Right lung (tissue), 5 donors: ENCODE data around the gene BUD31. TPM values are rescaled to one million over a fixed set of nuclear protein-coding genes. Genes with fewer than 3 reads are reported as not detected.
A peak's percentile ranks its signal among the peaks of the same experiment; 100 is the strongest.
"Not testable (repeated sequence)": the region's sequence is repeated elsewhere in the genome, so short reads cannot be mapped to it uniquely, and the experiment has no call there.

Source experiments
- DNase-seq, 2 donors: peaks; one replicate each; pipeline ENCODE4 v3.0.0-alpha.2; 2013
- polyA plus RNA-seq, 5 donors: library from polyadenylated mRNA; unstranded; fragments of 120-200 nt; gene quantifications; one replicate each; pipeline versions ENCODE4 v1.2.1 to v1.2.3, GENCODE V29; 2013; ENCODE audit warnings: inconsistent platforms in 1 of 5, low replicate concordance in 1 of 5; ENCODE audit not compliant: insufficient read length in 5 of 5, insufficient read depth in 1 of 5

BUD31 gene
- polyA plus RNA-seq, 5 donors = 95.0 to 109 (median 101) TPM

DNA sequence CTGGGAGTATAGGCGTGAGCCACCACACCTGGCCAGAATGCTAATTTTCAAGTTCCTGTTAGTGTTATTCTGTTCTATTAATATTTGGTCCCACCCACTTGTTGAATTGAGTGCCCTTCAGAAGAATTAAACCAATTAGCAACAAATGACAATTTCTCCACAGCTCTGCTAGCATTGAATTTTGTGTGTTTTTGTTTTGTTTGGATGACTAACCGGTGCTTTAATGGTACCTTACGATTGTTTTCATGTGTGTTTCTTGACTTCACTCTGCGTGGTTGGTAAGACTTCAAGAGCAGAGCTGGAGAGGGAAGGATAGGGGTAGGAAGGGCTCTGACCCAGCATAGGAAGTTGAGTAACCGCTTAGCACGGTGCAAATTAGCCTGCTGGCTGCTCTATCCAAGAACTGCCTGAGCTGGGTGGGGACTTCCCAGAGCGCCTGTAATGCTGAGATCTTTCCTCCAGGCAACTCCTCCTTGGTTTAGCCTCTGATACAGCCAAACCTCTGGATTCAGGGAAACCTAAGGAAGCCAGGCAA is 29.7 kb upstream of the BUD31 start:
- DNase-seq = peak in 1 of 2 donors; percentile 25

DNA sequence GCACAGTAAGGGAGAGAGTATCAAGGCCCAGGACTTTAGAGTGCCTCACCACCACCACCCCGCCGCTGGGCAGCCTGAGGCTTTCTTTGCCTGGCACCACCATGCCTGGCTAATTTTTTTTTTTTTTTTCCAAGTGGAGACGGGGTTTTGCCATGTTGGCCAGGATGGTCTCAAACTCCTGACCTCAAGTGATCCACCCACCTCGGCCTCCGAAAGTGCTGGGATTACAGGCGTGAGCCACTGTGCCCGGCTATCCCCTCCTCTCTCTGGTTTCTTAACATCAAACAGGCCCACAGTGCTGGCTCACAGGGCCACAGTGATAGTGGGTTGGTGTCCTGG is 29.1 kb upstream of the BUD31 start:
- DNase-seq = not testable (repeated sequence)

DNA sequence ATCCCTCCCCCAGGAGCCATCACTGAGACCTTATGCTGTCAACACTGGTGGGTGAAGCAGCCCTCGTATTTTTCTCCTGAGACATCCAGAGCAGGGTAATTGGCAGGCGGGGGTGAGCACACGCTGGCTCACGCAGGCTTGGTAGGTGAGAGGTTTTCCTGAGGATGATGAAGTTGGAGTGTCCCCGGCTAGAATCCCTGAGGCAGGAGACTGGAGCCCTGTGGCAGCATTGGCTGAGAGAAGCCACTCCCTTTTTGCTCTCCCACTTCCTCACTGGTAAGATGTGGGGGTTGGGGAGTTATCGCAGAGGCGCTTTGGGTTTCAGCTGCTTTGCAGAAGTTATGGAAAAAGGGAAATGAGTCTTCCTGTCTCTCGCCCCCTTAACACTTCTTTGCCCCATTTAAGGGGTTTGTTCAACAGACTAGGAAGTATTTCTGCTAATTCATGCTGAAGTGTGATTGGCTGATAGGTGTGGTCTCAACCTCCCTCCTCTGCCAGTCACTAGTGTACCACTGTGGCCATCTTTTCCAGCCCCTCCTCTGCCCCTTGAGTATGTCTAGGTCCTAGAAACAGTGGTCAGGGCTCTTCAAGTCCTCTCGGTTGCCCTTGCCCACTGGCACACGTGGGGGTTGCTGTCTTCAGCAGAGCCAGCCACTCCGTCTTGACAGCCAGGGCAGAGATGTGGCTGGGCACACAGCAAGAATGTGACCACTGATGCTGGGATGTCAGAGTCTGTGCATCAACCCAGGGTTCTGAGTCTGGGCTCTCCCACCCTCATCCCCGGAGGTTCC is 28.5 kb upstream of the BUD31 start:
- no peak for DNase-seq

DNA sequence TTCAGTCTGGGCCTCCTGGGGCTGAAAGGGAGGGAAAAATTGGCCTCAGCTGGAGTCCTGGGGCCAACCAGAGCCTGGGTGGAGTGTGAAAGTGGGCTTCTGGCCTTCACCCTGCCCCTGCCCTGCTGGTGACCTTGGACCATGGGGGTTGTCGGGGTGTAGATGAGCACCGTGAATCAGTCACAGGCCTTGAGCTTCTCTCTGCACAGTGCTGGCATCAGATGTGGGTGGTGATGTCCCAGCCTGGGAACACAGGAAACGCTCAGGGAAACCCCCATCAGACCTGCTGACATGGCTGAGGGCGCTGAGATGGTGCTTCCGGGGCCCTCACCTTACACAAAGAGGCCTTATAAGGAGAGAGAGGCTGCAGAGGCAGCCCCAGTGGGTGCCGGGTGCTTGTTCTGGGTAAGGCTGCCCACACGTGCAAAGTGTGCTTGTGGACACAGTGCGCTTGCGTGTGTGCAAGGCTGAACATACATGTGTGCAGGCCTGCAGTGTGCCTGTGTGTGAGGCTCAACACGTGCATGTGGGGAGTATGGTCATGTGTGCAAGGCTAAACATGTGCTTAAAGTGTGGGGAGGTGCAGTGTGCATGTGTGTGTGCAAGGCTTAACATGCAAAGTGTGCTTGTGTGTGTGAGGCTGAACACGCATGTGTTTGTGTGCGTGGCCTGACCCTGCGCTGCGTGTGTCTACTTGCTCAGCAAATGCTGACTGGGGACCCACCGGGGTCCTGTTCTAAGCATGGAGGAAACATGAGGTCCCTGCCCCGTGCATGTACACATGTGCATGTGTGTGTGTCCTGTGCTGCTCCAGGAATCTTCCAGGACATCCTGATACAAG is 27.7 kb upstream of the BUD31 start:
- no peak for DNase-seq

DNA sequence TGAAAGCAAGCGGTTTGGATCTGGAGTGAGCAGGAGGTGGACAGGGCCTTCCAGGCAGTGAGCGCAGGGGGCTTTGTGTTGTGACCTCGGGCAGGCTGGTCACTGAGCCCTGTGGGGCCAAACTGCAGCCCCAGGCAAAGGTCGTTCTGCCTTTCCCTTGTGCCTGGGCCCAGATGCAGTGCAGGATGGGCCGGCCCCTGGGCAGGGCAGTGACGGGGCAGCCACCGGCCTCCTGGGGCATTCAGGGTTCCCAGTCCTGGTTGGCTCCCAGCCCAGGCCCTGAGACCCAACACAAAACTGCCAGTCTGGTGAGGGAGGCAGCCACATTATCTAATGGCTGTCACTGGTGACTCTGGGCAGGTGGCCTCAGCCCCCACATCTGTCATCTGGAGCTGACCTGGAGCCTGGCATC is 27.1 kb upstream of the BUD31 start:
- no peak for DNase-seq

DNA sequence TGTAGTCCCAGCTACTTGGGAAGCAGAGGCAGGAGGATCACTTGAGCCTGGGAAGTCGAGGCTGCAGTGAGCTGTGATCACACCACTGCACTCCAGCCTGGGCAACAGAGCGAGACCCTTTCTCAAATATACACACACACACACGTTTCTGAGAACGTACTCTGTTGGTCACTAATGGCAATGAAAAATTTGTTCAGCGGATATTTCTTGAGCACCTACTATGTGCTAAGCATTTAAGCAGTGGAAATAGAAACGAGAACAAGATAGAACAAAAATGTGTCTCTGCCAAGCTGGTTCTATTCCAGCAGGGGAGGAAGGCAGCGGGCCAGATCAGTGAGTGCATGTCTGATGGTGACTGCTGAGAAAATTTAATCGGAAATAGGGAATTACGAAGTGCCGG is 25.6 kb upstream of the BUD31 start:
- no peak for DNase-seq

DNA sequence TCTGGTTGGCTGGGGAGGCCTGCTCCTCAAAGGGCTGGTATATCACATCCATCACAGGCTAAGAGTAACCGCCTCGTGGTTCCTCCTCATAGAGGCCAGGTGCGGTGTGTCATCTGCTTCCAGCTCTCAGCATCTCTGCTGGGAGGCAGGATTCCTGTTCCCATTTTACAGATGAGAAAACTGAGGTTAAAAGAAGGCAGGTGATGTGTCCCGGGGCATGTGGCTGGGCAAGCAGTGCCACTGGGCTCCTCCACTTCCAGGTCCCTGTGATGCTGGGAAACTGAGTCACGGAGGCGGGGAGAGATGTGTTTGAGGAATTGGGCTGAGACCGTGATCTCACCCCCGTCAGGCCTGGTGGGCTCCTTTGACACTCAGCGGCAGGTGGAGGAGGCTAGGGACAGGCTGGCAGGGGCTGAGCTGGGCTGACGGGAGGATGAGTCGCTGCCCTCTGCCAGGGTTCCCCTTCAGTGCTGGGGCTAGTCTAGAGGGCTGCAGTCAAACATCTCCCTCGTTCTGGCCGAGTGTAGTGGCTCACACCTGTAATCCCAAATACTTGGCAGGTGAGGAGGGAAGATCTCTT is 24.9 kb upstream of the BUD31 start:
- no peak for DNase-seq

DNA sequence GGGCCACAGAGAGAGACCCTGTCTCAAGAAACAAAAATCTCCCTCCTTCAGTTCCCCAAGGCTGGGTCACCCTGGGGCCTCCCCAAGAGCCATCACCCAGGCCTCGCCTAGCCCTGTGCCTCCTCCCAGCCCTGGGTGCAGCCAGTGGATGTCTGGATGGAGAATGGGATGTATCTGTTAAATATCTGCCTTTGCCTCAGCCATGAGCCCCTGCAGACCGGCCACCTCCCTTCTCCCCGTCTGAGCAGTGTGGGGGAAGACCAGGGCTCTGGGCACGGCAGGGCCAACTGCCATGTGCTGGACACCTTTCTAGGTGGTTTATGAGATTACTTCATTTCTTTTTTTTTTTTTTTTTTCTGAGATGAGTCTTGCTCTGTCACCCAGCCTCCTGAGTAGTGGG is 24.2 kb upstream of the BUD31 start:
- no peak for DNase-seq

DNA sequence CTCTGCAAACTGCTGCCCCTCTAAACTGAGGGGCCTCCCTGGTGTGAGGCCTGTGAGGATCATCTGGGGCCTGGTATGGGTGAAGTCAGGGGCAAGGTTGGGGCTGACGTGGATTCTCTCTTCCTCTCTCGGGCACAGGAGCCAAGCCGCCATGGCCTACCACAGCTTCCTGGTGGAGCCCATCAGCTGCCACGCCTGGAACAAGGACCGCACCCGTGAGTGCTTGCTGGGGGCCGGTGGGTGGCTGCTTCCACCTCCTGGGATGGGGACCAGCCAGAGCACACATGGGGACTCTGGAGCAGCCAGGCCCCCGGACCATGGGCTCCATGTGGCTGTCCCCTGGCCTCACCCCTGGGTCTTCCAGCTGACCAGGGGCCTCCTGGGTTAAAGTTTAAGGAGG is 23.2 kb upstream of the BUD31 start:
- no peak for DNase-seq

DNA sequence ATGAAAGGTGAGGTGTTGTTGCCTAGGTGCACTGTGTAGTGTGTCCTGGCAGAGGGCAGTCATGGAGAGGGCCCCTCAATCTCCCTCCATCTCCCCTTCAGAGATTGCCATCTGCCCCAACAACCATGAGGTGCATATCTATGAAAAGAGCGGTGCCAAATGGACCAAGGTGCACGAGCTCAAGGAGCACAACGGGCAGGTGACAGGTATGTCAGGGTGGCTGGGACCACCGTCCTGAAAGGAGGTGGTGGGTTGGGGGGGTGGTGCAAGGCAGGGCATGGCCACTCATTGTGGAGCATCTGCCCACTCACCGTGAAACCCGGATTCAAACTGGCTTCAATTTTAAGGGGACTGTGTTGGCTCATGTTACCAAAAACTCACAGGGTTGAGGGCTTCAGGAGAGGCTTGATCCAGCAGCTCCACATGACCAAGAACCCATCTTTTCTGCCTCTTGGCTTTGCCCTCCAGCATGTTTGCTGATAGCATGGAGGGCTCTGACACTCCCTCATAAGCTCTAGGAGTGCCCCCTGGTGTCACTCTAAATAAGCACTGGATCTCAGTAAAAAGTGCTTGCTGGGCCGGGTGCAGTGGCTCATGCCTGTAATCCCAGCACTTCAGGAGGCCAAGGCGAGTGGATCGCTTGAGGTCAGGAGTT is 22.1 kb upstream of the BUD31 start:
- no peak for DNase-seq

DNA sequence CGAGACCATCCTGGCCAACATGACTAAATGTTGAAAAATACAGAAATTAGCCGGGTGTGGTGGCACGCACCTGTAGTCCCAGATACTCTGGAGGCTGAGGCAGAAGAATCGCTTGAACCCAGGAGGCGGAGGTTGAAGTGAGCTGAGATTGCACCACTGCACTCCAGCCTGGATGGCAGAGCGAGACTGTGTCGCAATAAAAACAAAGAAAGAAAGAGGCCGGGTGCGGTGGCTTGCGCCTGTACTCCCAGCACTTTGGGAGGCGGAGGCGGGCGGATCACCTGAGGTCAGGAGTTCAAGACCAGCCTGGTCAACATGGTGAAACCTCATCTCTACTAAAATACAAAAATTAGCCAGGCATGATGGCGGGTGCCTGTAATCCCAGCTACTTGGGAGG is 21.5 kb upstream of the BUD31 start:
- DNase-seq = not testable (repeated sequence)

DNA sequence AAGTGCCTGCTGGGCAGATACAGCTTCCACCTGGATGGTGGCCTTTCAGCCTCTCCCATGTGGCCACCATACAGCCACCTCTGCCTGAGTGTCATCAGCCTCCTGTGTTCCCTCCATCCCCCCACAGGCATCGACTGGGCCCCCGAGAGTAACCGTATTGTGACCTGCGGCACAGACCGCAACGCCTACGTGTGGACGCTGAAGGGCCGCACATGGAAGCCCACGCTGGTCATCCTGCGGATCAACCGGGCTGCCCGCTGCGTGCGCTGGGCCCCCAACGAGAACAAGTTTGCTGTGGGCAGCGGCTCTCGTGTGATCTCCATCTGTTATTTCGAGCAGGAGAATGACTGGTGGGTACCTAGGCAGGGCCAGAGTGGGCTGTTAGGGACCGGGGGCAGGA is 20.9 kb upstream of the BUD31 start:
- no peak for DNase-seq

DNA sequence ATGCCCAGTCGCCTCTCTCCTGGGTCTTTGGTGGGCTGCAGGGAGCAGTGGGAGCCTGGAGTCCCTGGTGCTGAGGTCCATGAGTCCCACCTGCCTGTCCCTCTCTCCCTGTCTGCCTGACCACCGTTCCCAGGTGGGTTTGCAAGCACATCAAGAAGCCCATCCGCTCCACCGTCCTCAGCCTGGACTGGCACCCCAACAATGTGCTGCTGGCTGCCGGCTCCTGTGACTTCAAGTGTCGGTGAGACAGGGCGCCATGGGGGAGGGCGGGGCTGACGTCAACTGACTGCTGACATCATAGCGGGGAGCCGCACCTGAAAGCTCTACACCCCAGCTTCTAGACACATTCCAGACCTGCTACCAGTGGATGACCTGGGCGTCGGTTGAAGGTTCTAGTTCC is 19.0 kb upstream of the BUD31 start:
- no peak for DNase-seq

DNA sequence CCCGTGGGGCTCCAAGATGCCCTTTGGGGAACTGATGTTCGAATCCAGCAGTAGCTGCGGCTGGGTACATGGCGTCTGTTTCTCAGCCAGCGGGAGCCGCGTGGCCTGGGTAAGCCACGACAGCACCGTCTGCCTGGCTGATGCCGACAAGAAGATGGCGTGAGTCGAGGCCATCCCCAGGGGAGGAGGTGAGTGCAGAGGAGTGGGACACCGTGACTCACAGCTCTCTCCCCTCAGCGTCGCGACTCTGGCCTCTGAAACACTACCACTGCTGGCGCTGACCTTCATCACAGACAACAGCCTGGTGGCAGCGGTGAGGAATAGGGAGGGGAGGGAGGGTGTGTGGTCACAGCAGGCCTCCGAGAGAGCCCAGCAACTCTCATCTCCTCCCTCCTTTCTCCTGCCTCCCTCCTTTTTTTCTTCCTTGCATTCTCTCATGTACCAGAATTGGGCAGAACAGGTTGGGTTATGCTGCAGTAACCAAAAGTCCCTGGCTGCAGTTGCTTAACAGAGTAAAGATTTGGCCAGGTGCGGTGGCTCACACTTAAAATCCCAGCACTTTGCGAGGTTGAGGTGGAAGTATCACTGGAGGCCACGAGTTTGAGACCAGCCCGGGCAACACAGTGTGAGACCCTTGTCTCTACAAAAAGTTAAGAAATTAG is 17.7 kb upstream of the BUD31 start:
- no peak for DNase-seq

DNA sequence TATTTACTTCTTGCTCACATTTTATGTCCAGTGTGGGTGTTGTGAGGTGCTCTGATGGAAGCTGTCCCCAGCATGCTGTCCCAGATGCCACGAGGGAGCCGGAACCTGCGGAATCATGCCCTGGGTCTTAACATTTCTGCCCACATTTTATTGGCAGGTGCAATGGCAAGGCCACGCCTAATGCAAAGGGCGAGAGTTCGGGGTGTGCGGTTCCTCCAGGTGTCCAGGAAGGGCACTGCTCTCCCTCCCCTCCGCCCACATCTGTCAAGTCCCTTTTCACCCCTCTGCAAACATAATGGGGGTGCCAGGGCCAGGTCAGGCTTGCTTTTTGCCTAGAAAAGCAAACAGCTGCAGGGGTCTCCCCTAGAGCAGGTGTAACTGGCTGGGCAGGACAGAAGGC is 16.7 kb upstream of the BUD31 start:
- no peak for DNase-seq

DNA sequence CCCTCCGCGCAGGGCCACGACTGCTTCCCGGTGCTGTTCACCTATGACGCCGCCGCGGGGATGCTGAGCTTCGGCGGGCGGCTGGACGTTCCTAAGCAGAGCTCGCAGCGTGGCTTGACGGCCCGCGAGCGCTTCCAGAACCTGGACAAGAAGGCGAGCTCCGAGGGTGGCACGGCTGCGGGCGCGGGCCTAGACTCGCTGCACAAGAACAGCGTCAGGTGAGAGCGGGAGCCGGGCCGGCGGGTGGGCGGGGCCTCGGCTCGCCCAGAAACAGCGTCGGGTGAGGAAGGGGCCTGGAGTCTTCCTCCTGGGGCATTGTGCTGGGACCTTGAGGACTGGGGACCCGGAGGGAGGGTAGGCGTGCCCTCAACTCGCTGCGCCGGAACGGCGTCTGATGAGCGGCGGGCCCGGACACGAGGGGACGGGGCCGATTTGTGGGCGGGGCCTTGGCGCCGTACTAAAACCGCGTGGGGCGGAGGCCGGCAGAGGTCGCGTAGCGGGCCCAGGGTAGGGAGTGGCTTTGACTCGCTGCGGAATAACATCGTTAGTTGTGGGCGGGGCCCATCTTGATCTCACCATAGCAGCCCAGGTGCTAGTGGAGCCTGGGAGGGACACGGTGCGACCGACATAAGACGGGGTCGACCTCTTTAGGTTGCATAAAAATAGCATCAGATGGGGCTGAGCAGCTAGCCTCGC is 16.0 kb upstream of the BUD31 start:
- peak; percentile 63 to 72 for DNase-seq

DNA sequence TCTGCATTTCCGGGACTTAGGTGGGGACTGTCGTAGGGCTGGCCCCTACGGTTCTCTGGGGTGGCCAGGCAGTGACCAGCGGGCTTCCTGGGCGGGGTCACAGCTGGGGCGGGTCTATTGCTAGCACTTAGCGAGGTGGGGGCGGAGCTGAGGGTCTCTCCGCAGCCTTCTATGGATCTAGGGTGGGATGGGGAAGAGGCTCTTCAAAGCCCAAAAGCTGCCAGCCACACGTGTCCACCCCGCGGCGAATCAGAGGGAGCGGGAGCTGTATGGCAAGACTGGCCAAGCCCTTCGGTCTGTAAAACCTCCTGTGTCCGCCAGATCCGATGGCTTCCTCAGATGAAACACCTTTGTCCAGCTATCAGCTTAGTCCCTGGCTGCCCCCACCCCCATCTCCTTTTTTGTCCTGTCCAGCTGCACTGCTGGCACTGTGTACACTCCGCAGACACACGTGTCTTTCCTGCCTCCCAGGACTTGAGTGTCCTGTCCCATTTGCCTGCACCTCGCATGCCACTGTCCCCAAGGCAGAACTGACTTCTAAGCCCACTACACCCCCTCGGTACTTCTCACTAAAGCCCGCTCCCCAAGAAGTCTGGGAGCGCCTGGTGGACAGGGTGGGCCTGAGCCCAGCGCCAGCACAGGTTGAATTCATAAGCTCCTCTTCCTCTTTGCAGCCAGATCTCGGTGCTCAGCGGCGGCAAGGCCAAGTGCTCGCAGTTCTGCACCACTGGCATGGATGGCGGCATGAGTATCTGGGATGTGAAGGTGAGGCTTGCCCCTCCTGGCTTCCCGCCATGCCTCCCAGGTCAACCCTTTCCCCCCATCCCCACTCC is 15.2 kb upstream of the BUD31 start:
- DNase-seq = peak in 1 of 2 donors; percentile 53

DNA sequence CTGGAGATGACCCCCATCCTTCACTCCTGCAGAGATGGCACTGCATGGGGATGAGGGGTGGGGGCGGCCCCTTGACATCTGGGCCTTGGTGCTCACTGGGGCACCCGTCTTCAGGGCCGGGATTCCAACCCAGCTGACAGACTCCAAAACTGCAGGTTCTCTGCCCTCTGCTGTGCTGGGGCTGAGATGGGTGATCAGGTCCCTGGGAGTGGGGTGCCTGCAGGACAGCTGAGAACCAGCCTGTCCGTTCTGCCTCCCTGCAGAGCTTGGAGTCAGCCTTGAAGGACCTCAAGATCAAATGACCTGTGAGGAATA is 14.6 kb upstream of the BUD31 start:
- no peak for DNase-seq

DNA sequence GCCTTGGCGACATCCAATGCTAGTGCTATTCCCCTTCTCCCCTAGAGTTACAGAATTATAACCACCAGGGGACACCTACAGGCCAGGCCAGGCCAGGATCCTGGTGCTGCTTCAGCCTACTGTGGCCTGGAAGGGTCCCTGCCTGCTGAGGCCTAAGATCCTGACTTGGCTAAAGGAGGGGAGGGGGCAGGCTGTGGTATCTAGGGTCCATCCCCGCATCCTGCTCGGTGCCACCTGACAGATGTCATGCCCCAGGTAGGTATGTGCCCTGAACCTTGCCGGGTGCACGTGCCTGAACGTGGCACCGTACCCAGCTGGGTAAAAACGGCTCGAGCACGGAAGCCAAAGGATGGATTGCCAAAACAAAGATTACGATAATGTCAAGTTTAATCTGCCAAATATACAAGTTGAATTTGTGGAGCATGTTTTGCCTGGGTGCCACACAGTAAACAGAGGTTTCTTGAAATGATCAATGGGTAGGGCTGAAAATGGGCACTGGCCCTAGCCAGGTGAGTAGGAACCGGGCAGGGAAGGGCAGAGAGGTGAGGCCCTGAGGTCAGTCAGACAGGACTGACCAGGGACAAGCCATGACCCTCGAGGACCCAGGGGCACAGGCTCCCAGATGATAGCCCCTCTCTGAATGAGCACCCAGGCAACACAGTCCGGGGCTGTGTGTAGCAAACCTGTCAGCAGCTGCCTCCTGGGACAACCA is 13.0 kb upstream of the BUD31 start:
- no peak for DNase-seq
